Upper lobe of left lung (tissue), 4 donors: Measurements from ENCODE around the gene DGCR2.

Experiments used
- CTCF ChIP-seq, 6 experiments: fragments of 450-650 bp in 4 of 6; fragments of 200-600 bp in 2 of 6; sonication (generic) in 2 of 6; IDR thresholded peaks; one replicate each; pipeline ENCODE4 v1.5.1; 2016 to 2019; ENCODE audit warnings: antibody characterized with exemption in 6 of 6
- EP300 ChIP-seq, 4 donors: sonication (generic); formaldehyde crosslinking; IDR thresholded peaks; one replicate each; pipeline ENCODE4 v1.5.1; 2017; ENCODE audit warnings: antibody characterized with exemption in 4 of 4, control low read depth in 2 of 4
- POLR2A ChIP-seq, 4 donors: fragments of 450-650 bp; IDR thresholded peaks; one replicate each; pipeline ENCODE4 v1.5.1; 2016 to 2017; ENCODE audit warnings: antibody characterized with exemption in 4 of 4, mild to moderate bottlenecking in 2 of 4

DNA sequence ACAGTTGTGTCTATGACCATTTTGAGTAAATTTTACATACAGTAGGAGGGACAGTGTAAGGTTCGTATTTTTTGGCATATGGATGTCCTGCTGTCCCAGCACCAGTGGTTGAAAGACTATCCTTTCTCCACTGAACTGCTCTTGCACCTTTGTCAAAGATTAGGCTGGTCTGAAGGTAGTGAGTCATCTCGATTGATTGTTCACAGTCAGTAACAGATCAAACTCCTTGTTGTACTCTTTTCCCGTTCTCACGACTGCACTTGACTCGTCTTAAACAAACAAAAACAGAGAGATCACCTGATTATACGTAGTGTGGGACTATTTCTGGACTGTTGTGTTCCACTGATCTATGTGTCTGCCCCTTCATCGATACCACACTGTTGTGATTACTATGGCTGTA lies 77.1 kb downstream of the DGCR2 start:
- TF ChIP-seq EP300 (IDR thresholded peaks at IDR 0.05) (no peak), CTCF (IDR thresholded peaks at IDR 0.05) (no peak), POLR2A (IDR thresholded peaks at IDR 0.05) (no peak)
